ENCODE data around the gene DHRS4.

The DHRS4 gene

DNA sequence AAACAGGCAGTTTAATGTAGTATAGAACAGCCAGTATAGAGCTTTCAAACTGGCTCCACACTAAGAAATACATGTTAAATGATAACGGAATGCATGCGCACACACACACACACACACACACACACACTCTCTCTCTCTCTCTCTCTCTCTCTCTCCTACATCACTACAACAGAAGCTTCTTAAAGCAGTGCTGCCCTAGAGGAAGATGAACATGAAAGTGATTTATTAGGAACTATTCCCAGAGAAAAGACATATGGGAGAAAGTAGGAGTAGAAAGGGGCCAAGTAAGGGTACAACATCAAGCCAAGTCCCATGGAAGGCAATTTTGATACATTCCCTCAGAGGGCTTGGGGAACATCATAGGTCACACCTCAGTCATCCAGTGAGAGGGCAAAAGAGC lies 16.4 kb upstream of the DHRS4 start:
- Histone ChIP-seq H3K9me2 (replicated peaks; ENCODE audit: insufficient read depth, low read length) (no peaks in the 10 kb centered on the region), H3K4me2 (ENCODE audit: low read depth, low read length, poor library complexity, severe bottlenecking) (no peak overlapping the region), H3F3A (ENCODE audit: insufficient read depth) (no peaks in the 10 kb centered on the region), H2AFZ (ENCODE audit: low read depth, low read length, severe bottlenecking) (no peak overlapping the region), H3K36me3 (ENCODE audit: low read length) (no peaks in the 10 kb centered on the region), H3K27ac (ENCODE audit: low read depth, low read length) (no peak overlapping the region), H3K4me3 (ENCODE audit: insufficient read depth, low read length, poor library complexity, severe bottlenecking) (no peak overlapping the region), H3K9me3 (ENCODE audit: insufficient read depth, low read length) (no peaks in the 10 kb centered on the region), H3K27me3 (ENCODE audit: low read length) (no peaks in the 10 kb centered on the region), H3K79me2 (ENCODE audit: insufficient read depth, low read length) (no peaks in the 10 kb centered on the region), H3K9ac (ENCODE audit: low read length) (no peak overlapping the region), H4K20me1 (ENCODE audit: low read depth, low read length) (no peaks in the 10 kb centered on the region)
- TF ChIP-seq, protein P1, sequence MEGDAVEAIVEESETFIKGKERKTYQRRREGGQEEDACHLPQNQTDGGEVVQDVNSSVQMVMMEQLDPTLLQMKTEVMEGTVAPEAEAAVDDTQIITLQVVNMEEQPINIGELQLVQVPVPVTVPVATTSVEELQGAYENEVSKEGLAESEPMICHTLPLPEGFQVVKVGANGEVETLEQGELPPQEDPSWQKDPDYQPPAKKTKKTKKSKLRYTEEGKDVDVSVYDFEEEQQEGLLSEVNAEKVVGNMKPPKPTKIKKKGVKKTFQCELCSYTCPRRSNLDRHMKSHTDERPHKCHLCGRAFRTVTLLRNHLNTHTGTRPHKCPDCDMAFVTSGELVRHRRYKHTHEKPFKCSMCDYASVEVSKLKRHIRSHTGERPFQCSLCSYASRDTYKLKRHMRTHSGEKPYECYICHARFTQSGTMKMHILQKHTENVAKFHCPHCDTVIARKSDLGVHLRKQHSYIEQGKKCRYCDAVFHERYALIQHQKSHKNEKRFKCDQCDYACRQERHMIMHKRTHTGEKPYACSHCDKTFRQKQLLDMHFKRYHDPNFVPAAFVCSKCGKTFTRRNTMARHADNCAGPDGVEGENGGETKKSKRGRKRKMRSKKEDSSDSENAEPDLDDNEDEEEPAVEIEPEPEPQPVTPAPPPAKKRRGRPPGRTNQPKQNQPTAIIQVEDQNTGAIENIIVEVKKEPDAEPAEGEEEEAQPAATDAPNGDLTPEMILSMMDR (IDR thresholded peaks at IDR 0.05; ENCODE audit: insufficient read depth, low read length, poor library complexity, severe bottlenecking), result no peak
- no peak for TF ChIP-seq EZH2phosphoT487 (conservative IDR thresholded peaks at IDR 0.05; ENCODE audit: low read length)

DNA sequence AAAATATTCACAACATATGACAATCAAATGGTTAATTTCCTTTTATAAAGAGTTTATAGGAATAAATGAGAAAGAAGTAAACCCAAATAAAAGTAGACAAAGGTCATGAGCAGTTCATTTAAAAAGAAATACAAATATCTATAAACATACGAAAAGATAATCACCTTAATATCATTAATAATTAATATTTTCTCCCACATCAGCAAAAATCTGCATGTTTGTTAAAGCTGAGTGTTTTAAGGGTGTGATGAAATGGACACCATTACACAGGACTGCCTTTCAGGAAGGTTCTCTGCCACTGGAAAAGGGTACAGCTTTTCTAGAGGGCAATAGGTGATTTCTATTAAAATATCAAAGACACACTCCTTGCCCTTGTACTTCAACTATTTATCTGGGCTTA lies 14.7 kb upstream of the DHRS4 start:
- H3K4me3 ChIP-seq (ENCODE audit: insufficient read depth, low read length, poor library complexity, severe bottlenecking), result no peak overlapping the region
- no peak overlapping the region for H3K9ac ChIP-seq (ENCODE audit: low read length)
- no peaks in the 10 kb centered on the region for H3K9me3 ChIP-seq (ENCODE audit: insufficient read depth, low read length)
- H3K4me2 ChIP-seq (ENCODE audit: low read depth, low read length, poor library complexity, severe bottlenecking), result no peak overlapping the region
- no peak overlapping the region for H3K27ac ChIP-seq (ENCODE audit: low read depth, low read length)
- no peaks in the 10 kb centered on the region for H3K9me2 ChIP-seq (replicated peaks; ENCODE audit: insufficient read depth, low read length)
- no peaks in the 10 kb centered on the region for H3K27me3 ChIP-seq (ENCODE audit: low read length)
- no peak overlapping the region for H2AFZ ChIP-seq (ENCODE audit: low read depth, low read length, severe bottlenecking)
- no peaks in the 10 kb centered on the region for H3K36me3 ChIP-seq (ENCODE audit: low read length)
- H4K20me1 ChIP-seq (ENCODE audit: low read depth, low read length), result no peaks in the 10 kb centered on the region
- no peaks in the 10 kb centered on the region for H3K79me2 ChIP-seq (ENCODE audit: insufficient read depth, low read length)
- TF ChIP-seq EZH2phosphoT487 (conservative IDR thresholded peaks at IDR 0.05; ENCODE audit: low read length), result no peak
- TF ChIP-seq, protein P1 (IDR thresholded peaks at IDR 0.05; ENCODE audit: insufficient read depth, low read length, poor library complexity, severe bottlenecking), result no peak
- no peaks in the 10 kb centered on the region for H3F3A ChIP-seq (ENCODE audit: insufficient read depth)

DNA sequence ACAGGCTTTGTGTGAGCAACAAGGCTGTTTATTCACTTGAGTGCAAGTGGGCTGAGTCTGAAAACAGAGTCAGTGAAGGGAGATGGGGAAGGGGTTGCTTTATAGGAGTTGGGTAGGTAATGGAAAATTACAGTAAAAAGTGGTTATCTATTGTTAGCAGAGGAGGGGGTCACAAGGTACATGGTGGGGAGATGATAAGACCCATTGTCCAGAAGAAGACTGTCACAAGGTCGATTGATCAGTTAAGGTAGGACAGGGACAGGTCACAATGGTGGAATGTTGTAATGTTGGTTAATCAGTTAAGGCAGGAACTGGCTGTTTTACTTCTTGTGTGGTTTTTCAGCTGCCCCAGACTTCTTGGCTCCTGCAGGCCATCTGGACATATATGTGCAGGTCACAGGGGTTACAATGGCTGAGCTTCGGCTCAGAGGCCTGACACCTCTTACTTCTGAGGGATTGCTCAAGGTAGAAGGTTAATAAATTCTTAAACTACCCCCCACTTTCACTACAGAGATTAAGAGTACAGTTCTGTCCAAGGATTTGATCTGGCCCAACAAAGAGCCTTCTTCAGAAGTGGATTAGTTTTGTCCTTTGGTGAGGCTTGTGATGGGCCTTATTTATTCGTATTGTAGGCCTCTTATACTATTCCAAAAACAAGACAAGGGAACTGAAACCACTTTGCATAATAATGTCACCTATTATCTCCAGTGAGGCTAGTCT lies 13.8 kb upstream of the DHRS4 start:
- Histone ChIP-seq H3K4me3 (ENCODE audit: insufficient read depth, low read length, poor library complexity, severe bottlenecking) (no peak overlapping the region), H3K79me2 (ENCODE audit: insufficient read depth, low read length) (no peaks in the 10 kb centered on the region), H3F3A (ENCODE audit: insufficient read depth) (no peaks in the 10 kb centered on the region), H3K4me2 (ENCODE audit: low read depth, low read length, poor library complexity, severe bottlenecking) (no peak overlapping the region), H3K27me3 (ENCODE audit: low read length) (no peaks in the 10 kb centered on the region), H2AFZ (ENCODE audit: low read depth, low read length, severe bottlenecking) (no peak overlapping the region), H3K9ac (ENCODE audit: low read length) (no peak overlapping the region), H3K36me3 (ENCODE audit: low read length) (no peaks in the 10 kb centered on the region), H3K27ac (ENCODE audit: low read depth, low read length) (no peak overlapping the region), H3K9me3 (ENCODE audit: insufficient read depth, low read length) (no peaks in the 10 kb centered on the region), H3K9me2 (replicated peaks; ENCODE audit: insufficient read depth, low read length) (no peaks in the 10 kb centered on the region), H4K20me1 (ENCODE audit: low read depth, low read length) (no peaks in the 10 kb centered on the region)
- TF ChIP-seq EZH2phosphoT487 (conservative IDR thresholded peaks at IDR 0.05; ENCODE audit: low read length), result no peak
- TF ChIP-seq, protein P1 (IDR thresholded peaks at IDR 0.05; ENCODE audit: insufficient read depth, low read length, poor library complexity, severe bottlenecking), result no peak

Data from SU-DHL-6 (cell line).